ENCODE results near the gene RHBDD1. TPM values are rescaled to one million over a fixed set of nuclear protein-coding genes. Genes with fewer than 3 reads are reported as not detected.

Gene RHBDD1
- total RNA-seq, 1 donor from 2014 or later = 29.9 TPM

DNA sequence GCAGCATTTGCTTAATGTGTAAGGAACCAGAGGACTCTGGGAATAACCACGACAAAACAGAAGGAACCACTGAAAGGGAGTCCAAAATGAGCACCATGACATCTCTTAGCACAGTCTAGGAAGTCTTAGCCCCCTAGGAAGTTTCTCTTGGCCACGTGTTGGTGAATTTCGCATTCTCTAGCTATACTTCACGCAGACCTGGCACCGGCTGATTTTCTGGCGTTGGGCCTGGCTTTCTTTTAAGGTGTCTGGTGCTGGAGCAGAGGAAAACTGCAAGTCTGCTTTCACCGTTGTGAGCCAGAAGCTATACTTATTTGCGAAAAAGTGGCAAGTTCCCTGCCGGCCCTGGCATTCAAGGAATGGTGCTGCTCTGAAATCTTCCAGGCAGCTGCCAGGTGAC, 171.3 kb downstream of the RHBDD1 start:
- Mint-ChIP-seq H3K9me3 (ENCODE audit: unreplicated experiment) (peaks cover 4% of the 10 kb centered on the region), H3K4me1 (ENCODE audit: low read depth, unreplicated experiment) (no peaks in the 10 kb centered on the region), H3K4me3 (ENCODE audit: unreplicated experiment) (no peak overlapping the region), H3K36me3 (ENCODE audit: unreplicated experiment) (peaks cover 3% of the 10 kb centered on the region), H3K27me3 (ENCODE audit: unreplicated experiment) (no peaks in the 10 kb centered on the region), H3K27ac (ENCODE audit: unreplicated experiment) (no peak overlapping the region)
- no peak for DNase-seq
- no peak for TF ChIP-seq CTCF (IDR thresholded peaks at IDR 0.05; ENCODE audit: partially characterized antibody, unreplicated experiment)

- peaks cover 4% of the 10 kb centered on the region for H3K9me3 Mint-ChIP-seq (ENCODE audit: unreplicated experiment)
- no peak overlapping the region for H3K27ac Mint-ChIP-seq (ENCODE audit: unreplicated experiment)
- no peak overlapping the region for H3K4me3 Mint-ChIP-seq (ENCODE audit: unreplicated experiment)
- no peaks in the 10 kb centered on the region for H3K4me1 Mint-ChIP-seq (ENCODE audit: low read depth, unreplicated experiment)
- no peaks in the 10 kb centered on the region for H3K36me3 Mint-ChIP-seq (ENCODE audit: unreplicated experiment)
- no peaks in the 10 kb centered on the region for H3K27me3 Mint-ChIP-seq (ENCODE audit: unreplicated experiment)
- DNase-seq = no peak
- no peak for TF ChIP-seq CTCF (IDR thresholded peaks at IDR 0.05; ENCODE audit: partially characterized antibody, unreplicated experiment)
These were observed 172.1 kb downstream of the RHBDD1 start for GRCh38 chr2:227007940-227008339.

GRCh38 chr2:227010433-227010832, 174.6 kb downstream of the RHBDD1 start:
- no peaks in the 10 kb centered on the region for H3K27me3 Mint-ChIP-seq (ENCODE audit: unreplicated experiment)
- H3K36me3 Mint-ChIP-seq (ENCODE audit: unreplicated experiment) = no peaks in the 10 kb centered on the region
- DNase-seq = no peak
- H3K4me3 Mint-ChIP-seq (ENCODE audit: unreplicated experiment) = no peak overlapping the region
- H3K27ac Mint-ChIP-seq (ENCODE audit: unreplicated experiment) = no peak overlapping the region
- no peaks in the 10 kb centered on the region for H3K4me1 Mint-ChIP-seq (ENCODE audit: low read depth, unreplicated experiment)
- no peak for TF ChIP-seq CTCF (IDR thresholded peaks at IDR 0.05; ENCODE audit: partially characterized antibody, unreplicated experiment)
- H3K9me3 Mint-ChIP-seq (ENCODE audit: unreplicated experiment) = peaks cover 4% of the 10 kb centered on the region

DNA sequence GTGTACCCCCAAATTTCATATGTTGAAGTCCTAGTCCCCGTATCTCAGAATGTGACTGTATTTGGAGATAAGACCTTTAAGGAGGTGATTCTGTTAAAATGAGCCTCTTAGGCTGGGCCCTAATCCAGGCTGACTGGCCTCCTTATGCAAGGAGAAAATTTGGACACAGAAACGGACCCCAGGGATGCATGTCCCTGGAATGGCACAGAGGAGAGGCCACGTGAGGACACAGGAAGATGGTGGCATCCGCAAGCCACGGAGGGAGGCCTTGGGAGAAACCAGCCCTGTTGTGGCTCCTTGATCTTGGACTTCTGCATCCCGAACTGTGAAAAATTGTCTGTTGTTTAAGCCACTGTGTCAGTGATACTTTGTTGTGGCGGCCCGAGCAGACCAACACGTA, 177.5 kb downstream of the RHBDD1 start:
- Mint-ChIP-seq H3K27ac (ENCODE audit: unreplicated experiment) (no peak overlapping the region), H3K9me3 (ENCODE audit: unreplicated experiment) (peaks cover 5% of the 10 kb centered on the region), H3K27me3 (ENCODE audit: unreplicated experiment) (no peaks in the 10 kb centered on the region), H3K36me3 (ENCODE audit: unreplicated experiment) (no peaks in the 10 kb centered on the region), H3K4me1 (ENCODE audit: low read depth, unreplicated experiment) (no peaks in the 10 kb centered on the region), H3K4me3 (ENCODE audit: unreplicated experiment) (no peak overlapping the region)
- no peak for TF ChIP-seq CTCF (IDR thresholded peaks at IDR 0.05; ENCODE audit: partially characterized antibody, unreplicated experiment)
- DNase-seq = no peak

DNA sequence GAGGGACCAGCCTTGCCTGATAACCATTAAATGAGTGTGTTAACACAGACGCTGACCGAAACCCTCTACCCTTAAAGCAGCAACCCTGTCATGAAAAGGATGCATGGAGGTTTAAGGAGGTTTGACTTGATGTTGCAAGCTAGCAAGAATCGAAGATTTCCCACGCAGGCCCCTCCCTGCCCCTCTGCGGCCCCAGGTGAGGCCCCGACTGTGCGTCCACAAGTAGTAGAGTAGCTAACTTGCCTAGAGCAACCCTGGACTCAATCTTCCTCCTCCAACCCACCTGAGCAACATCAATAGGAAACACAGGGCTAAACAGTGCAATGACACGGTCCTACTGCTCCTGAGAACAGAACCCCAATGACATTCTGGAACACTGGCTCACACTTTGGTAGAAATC, 178.0 kb downstream of the RHBDD1 start:
- TF ChIP-seq CTCF (IDR thresholded peaks at IDR 0.05; ENCODE audit: partially characterized antibody, unreplicated experiment) = no peak
- Mint-ChIP-seq H3K4me3 (ENCODE audit: unreplicated experiment) (no peak overlapping the region), H3K27me3 (ENCODE audit: unreplicated experiment) (no peaks in the 10 kb centered on the region), H3K36me3 (ENCODE audit: unreplicated experiment) (no peaks in the 10 kb centered on the region), H3K9me3 (ENCODE audit: unreplicated experiment) (peaks cover 3% of the 10 kb centered on the region), H3K4me1 (ENCODE audit: low read depth, unreplicated experiment) (no peaks in the 10 kb centered on the region), H3K27ac (ENCODE audit: unreplicated experiment) (no peak overlapping the region)
- no peak for DNase-seq

Measured in glutamatergic neuron (in vitro differentiated cells).